Adrenal gland (tissue), 5 donors: Measurements from ENCODE around the gene DYNC1I1.

Experiments
- CTCF ChIP-seq, 6 experiments: fragments of 450-650 bp in 4 of 6; fragments of 200-600 bp in 2 of 6; sonication (generic) in 1 of 6; IDR thresholded peaks; 1 replicate in 5 of 6; 2 replicates in 1 of 6; pipeline versions ENCODE4 v1.5.1 to v1.8.0; 2016 to 2021; ENCODE audit warnings: antibody characterized with exemption in 6 of 6, mild to moderate bottlenecking in 2 of 6, moderate library complexity in 1 of 6
- POLR2A ChIP-seq, 2 donors: fragments of 450-650 bp; IDR thresholded peaks; one replicate each; pipeline ENCODE4 v1.6.1; 2017; ENCODE audit warnings: antibody characterized with exemption in 2 of 2, mild to moderate bottlenecking in 2 of 2, moderate library complexity in 1 of 2
- donor health status: DM: no; HTN: no; CAD: no.

DNA sequence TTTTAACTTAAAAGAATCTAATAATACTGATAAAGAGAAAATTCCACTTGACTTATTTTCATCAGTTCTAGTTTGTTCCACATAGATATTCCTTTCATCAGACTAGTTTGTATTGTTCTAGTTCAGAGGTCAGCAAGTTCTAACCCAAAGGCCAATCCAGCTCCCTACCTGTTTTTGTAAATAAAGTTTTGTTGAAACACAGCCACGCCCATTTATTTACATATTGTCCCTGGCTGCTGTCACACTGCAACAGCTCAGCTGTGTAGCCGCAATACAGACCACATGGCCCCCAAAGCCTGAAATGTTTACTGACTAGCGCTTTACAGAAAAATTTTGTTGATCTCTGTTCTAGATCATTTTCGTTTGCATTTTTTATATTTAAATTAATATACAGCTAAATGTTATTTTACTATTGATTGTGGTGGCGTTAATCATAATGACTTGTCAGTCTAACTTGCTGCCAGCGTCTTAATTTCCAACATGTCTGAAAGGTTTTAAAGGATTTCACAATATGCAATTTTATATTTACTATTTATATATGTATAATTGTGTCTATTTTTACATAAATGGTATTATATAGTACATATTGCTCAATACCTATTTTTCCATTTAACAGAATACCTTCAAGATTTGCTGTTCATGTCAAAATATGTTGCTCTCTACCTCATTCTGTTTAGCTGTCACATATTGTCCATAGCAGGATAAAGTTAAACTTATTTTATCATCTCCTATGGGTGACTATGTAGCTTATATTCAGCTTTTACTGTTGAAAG is 159.3 kb downstream of the DYNC1I1 start:
- TF ChIP-seq CTCF (IDR thresholded peaks at IDR 0.05) (no peak), POLR2A (IDR thresholded peaks at IDR 0.05) (no peak)
